HG03095 (cell line): ENCODE data around the gene YBX2.
"Not testable (repeated sequence)": the region's sequence is repeated elsewhere in the genome, so short reads cannot be mapped to it uniquely, and the experiment has no call there.

Experiments used
- ATAC-seq: cut with Tn5 transposase; IDR thresholded peaks from one replicate; pipeline ENCODE4 v1.9.1; 2021; ENCODE audit warnings: moderate library complexity; ENCODE audit not compliant: unreplicated experiment

The YBX2 gene

GRCh38 chr17:7248796-7249195 lies 45.6 kb downstream of the YBX2 start:
- ATAC-seq, result no peak

GRCh38 chr17:7246779-7247178 lies 47.7 kb downstream of the YBX2 start:
- ATAC-seq, result no peak

GRCh38 chr17:7243838-7244237 lies 50.6 kb downstream of the YBX2 start:
- ATAC-seq, result not testable (repeated sequence)

- no peak for ATAC-seq
Measured at GRCh38 chr17:7243453-7243729, 51.0 kb downstream of the YBX2 start.

- ATAC-seq, result no peak
Measured at GRCh38 chr17:7242717-7243452, 51.6 kb downstream of the YBX2 start.

- no peak for ATAC-seq
Measured at GRCh38 chr17:7241783-7242716, 52.4 kb downstream of the YBX2 start, which contains the start of gene GABARAP. GABARAP (minus strand) TSS chr17:7242449; CDS start chr17:7242330, 119 bp downstream.

- no peak for ATAC-seq
Measured at GRCh38 chr17:7241090-7241733, 53.2 kb downstream of the YBX2 start.

- no peak for ATAC-seq
Measured at GRCh38 chr17:7240375-7240774, 54.1 kb downstream of the YBX2 start.

GRCh38 chr17:7239091-7240027 lies 55.1 kb downstream of the YBX2 start, which contains the start of gene PHF23:
PHF23 (minus strand) TSS chr17:7239457; CDS start chr17:7239279, 178 bp downstream.
- peak; percentile 34 for ATAC-seq

- ATAC-seq, result no peak
Measured at GRCh38 chr17:7238420-7239090, 55.9 kb downstream of the YBX2 start.
